Mesenchymal stem cell (in vitro differentiated cells and primary cell): ENCODE results near the gene ZNF592.
"Not testable (repeated sequence)": the region's sequence is repeated elsewhere in the genome, so short reads cannot be mapped to it uniquely, and the experiment has no call there.

Source experiments
- DNase-seq: peaks from one replicate; pipeline ENCODE4 v3.0.0-alpha.2; 2013
- H2AFZ ChIP-seq: one replicate; pipeline ENCODE4 v1.6.1; 2013; ENCODE audit warnings: low read depth, mild to moderate bottlenecking, control low read depth, inconsistent platforms, low read length, moderate library complexity
- H2AK5ac ChIP-seq: 2 replicates; pipeline ENCODE4 v1.6.1; 2013; ENCODE audit warnings: low read length, moderate library complexity, mild to moderate bottlenecking, inconsistent platforms; ENCODE audit not compliant: severe bottlenecking
- H2BK120ac ChIP-seq: one replicate; pipeline ENCODE4 v1.6.1; 2013; ENCODE audit warnings: low read depth, mild to moderate bottlenecking, inconsistent platforms, low read length, moderate library complexity
- H2BK12ac ChIP-seq, 2 experiments: one replicate each; pipeline ENCODE4 v1.6.1; 2013; ENCODE audit warnings: inconsistent platforms in 2 of 2, low read length in 2 of 2, mild to moderate bottlenecking in 2 of 2, moderate library complexity in 2 of 2, control low read depth in 1 of 2
- H2BK15ac ChIP-seq: one replicate; pipeline ENCODE4 v1.6.1; 2013; ENCODE audit warnings: mild to moderate bottlenecking, low read depth, inconsistent platforms; ENCODE audit not compliant: poor library complexity, severe bottlenecking
- H2BK5ac ChIP-seq: 2 replicates; pipeline ENCODE4 v1.6.1; 2013; ENCODE audit warnings: low read depth, mild to moderate bottlenecking, low read length, control low read depth, inconsistent platforms; ENCODE audit not compliant: poor library complexity, severe bottlenecking
- H3K14ac ChIP-seq, 2 experiments: one replicate each; pipeline ENCODE4 v1.6.1; 2013; ENCODE audit warnings: inconsistent platforms in 2 of 2, low read length in 2 of 2, control low read depth in 1 of 2, mild to moderate bottlenecking in 1 of 2, moderate library complexity in 1 of 2
- H3K18ac ChIP-seq, 2 experiments: one replicate each; pipeline ENCODE4 v1.6.1; 2013; ENCODE audit warnings: inconsistent platforms in 2 of 2, low read length in 2 of 2, control low read depth in 1 of 2, low read depth in 1 of 2, mild to moderate bottlenecking in 1 of 2
- H3K23ac ChIP-seq, 2 experiments: one replicate each; pipeline ENCODE4 v1.6.1; 2013; ENCODE audit warnings: inconsistent platforms in 2 of 2, low read length in 2 of 2, mild to moderate bottlenecking in 2 of 2, moderate library complexity in 2 of 2, control low read depth in 1 of 2
- H3K27ac ChIP-seq: 2 replicates; pipeline ENCODE4 v1.5.1; 2013; ENCODE audit warnings: mild to moderate bottlenecking, moderate library complexity, low read length, control low read depth, inconsistent platforms; ENCODE audit not compliant: poor library complexity, severe bottlenecking
- H3K27me3 ChIP-seq, 2 experiments: 2 replicates each; pipeline versions ENCODE4 v1.6.1 to v1.7.0; 2013; ENCODE audit warnings: low read length in 2 of 2, mild to moderate bottlenecking in 2 of 2, moderate library complexity in 2 of 2, control low read depth in 1 of 2, inconsistent platforms in 1 of 2; ENCODE audit not compliant: control insufficient read depth in 1 of 2, insufficient read depth in 1 of 2
- H3K36me3 ChIP-seq, 2 experiments: 2 replicates each; pipeline versions ENCODE4 v1.6.1 to v1.7.0; 2013; ENCODE audit warnings: low read length in 2 of 2, control low read depth in 1 of 2, inconsistent platforms in 1 of 2, low read depth in 1 of 2, mild to moderate bottlenecking in 1 of 2; ENCODE audit not compliant: insufficient read depth in 2 of 2, control insufficient read depth in 1 of 2
- H3K4ac ChIP-seq, 2 experiments: one replicate each; pipeline ENCODE4 v1.6.1; 2013; ENCODE audit warnings: inconsistent platforms in 2 of 2, low read length in 2 of 2, mild to moderate bottlenecking in 2 of 2, moderate library complexity in 2 of 2, control low read depth in 1 of 2, low read depth in 1 of 2
- H3K4me1 ChIP-seq: 2 replicates; pipeline ENCODE4 v1.6.1; 2013; ENCODE audit warnings: low read depth, low read length, control low read depth; ENCODE audit not compliant: control insufficient read depth, insufficient read depth
- H3K4me2 ChIP-seq: 2 replicates; pipeline ENCODE4 v1.6.1; 2013; ENCODE audit warnings: low read length, mild to moderate bottlenecking, inconsistent platforms; ENCODE audit not compliant: poor library complexity, severe bottlenecking
- H3K4me3 ChIP-seq, 2 experiments: 2 replicates each; pipeline versions ENCODE4 v1.5.1 to v1.7.0; 2013; ENCODE audit warnings: low read length in 2 of 2, mild to moderate bottlenecking in 2 of 2, control low read depth in 1 of 2, low read depth in 1 of 2; ENCODE audit not compliant: insufficient read depth in 1 of 2
- H3K79me1 ChIP-seq: replicated peaks from 2 replicates; pipeline ENCODE4 v1.6.1; 2013; ENCODE audit warnings: mild to moderate bottlenecking, control low read depth, low read length, inconsistent platforms; ENCODE audit not compliant: poor library complexity, severe bottlenecking
- H3K9ac ChIP-seq: 2 replicates; pipeline ENCODE4 v1.7.0; 2013; ENCODE audit warnings: mild to moderate bottlenecking, low read length, moderate library complexity
- H3K9me3 ChIP-seq: 2 replicates; pipeline ENCODE4 v1.7.0; 2013; ENCODE audit warnings: mild to moderate bottlenecking, low read length; ENCODE audit not compliant: control insufficient read depth
- H4K8ac ChIP-seq: one replicate; pipeline ENCODE4 v1.6.1; 2013; ENCODE audit warnings: inconsistent platforms, mild to moderate bottlenecking, low read length, moderate library complexity
- H4K91ac ChIP-seq: one replicate; pipeline ENCODE4 v1.6.1; 2013; ENCODE audit warnings: mild to moderate bottlenecking, low read length, inconsistent platforms
- WGBS: methylation state at CpG from one replicate; pipeline ENCODE4 v1.1.7; 2013; ENCODE audit warnings: mixed read lengths; 5-methylcytosine and 5-hydroxymethylcytosine counted together

Gene ZNF592

GRCh38 chr15:84844964-84845363 is 96.6 kb downstream of the ZNF592 start:
- Histone ChIP-seq H3K18ac (no peak overlapping the region), H3K27ac (no peak overlapping the region), H3K14ac (no peak overlapping the region), H3K79me1 (no peaks in the 10 kb centered on the region), H2BK15ac (no peak overlapping the region), H3K36me3 (no peaks in the 10 kb centered on the region), H2BK120ac (no peak overlapping the region), H3K9ac (no peak overlapping the region), H2AFZ (no peak overlapping the region), H4K91ac (no peak overlapping the region), H3K27me3 (no peaks in the 10 kb centered on the region), H4K8ac (no peak overlapping the region), H2BK12ac (no peak overlapping the region), H3K4ac (no peak overlapping the region), H2AK5ac (no peak overlapping the region), H3K4me2 (no peak overlapping the region), H3K9me3 (peaks cover 27% of the 10 kb centered on the region), H2BK5ac (no peak overlapping the region), H3K23ac (no peak overlapping the region), H3K4me1 (peaks cover 8% of the 10 kb centered on the region), H3K4me3 (no peak overlapping the region)
- 33% methylated on average over 2 of the region's 2 CpGs for WGBS
- DNase-seq, result peak; percentile 30

GRCh38 chr15:84845631-84846030 is 97.2 kb downstream of the ZNF592 start:
- H4K8ac ChIP-seq, H2BK120ac ChIP-seq, H3K18ac ChIP-seq, H2BK15ac ChIP-seq, H2BK5ac ChIP-seq, H3K79me1 ChIP-seq, H3K4me3 ChIP-seq, H3K4ac ChIP-seq, H2AFZ ChIP-seq, H3K27ac ChIP-seq, H3K4me2 ChIP-seq, H3K4me1 ChIP-seq, H4K91ac ChIP-seq, H3K23ac ChIP-seq, H2AK5ac ChIP-seq, H3K27me3 ChIP-seq, H3K9ac ChIP-seq, H2BK12ac ChIP-seq, H3K14ac ChIP-seq, H3K36me3 ChIP-seq: not testable (repeated sequence)
- peaks cover 27% of the 10 kb centered on the region for H3K9me3 ChIP-seq
- WGBS, result 89% methylated on average over 6 of the region's 7 CpGs
- peak; percentile 48 for DNase-seq

DNA sequence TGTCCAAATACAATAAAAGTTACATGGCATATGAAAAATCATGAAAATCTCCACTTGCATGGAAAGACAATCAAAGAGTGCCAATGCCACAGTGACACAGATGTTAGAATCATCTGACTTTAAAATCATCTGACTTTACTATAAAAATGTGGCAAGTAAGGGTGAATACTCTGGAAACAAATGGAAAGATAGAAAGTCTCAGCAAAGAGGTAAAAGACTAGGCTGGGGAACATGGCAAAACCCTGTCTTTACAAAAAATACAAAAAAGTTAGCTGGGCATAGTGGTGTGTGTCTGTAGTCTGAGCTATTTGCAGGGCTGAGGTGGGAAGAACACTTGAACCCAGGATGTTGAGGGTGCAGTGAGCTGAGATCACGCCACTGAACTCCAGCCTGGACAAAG is 97.9 kb downstream of the ZNF592 start:
- Histone ChIP-seq H4K91ac (no peak overlapping the region), H2BK120ac (no peak overlapping the region), H3K27ac (no peak overlapping the region), H2BK15ac (no peak overlapping the region), H3K18ac (no peak overlapping the region), H3K36me3 (no peaks in the 10 kb centered on the region), H2BK12ac (no peak overlapping the region), H3K14ac (no peak overlapping the region), H3K9me3 (peaks cover 27% of the 10 kb centered on the region), H2BK5ac (no peak overlapping the region), H3K9ac (no peak overlapping the region), H3K79me1 (no peaks in the 10 kb centered on the region), H3K4ac (no peak overlapping the region), H4K8ac (no peak overlapping the region), H3K4me1 (no peaks in the 10 kb centered on the region), H3K4me3 (no peak overlapping the region), H3K27me3 (no peaks in the 10 kb centered on the region), H2AK5ac (no peak overlapping the region), H3K23ac (no peak overlapping the region), H2AFZ (no peak overlapping the region), H3K4me2 (no peak overlapping the region)
- no CpG with 5 or more reads among the region's 1 CpG for WGBS
- no peak for DNase-seq

- no peak overlapping the region for H3K4me2 ChIP-seq
- no peak overlapping the region for H2AFZ ChIP-seq
- no peak overlapping the region for H3K4ac ChIP-seq
- H2BK15ac ChIP-seq, result no peak overlapping the region
- no peaks in the 10 kb centered on the region for H3K27me3 ChIP-seq
- no peak overlapping the region for H4K8ac ChIP-seq
- no peak overlapping the region for H2BK12ac ChIP-seq
- no peaks in the 10 kb centered on the region for H3K79me1 ChIP-seq
- no peak for DNase-seq
- no peak overlapping the region for H3K18ac ChIP-seq
- no peaks in the 10 kb centered on the region for H3K36me3 ChIP-seq
- H3K27ac ChIP-seq, result no peak overlapping the region
- H3K23ac ChIP-seq, result no peak overlapping the region
- peaks cover 1% of the 10 kb centered on the region for H3K4me1 ChIP-seq
- no peak overlapping the region for H3K9ac ChIP-seq
- H2BK5ac ChIP-seq, result no peak overlapping the region
- H3K14ac ChIP-seq, result no peak overlapping the region
- no peak overlapping the region for H4K91ac ChIP-seq
- no peak overlapping the region for H2AK5ac ChIP-seq
- H3K9me3 ChIP-seq, result peaks cover 27% of the 10 kb centered on the region
- H3K4me3 ChIP-seq, result no peak overlapping the region
- no peak overlapping the region for H2BK120ac ChIP-seq
These were observed 99.0 kb downstream of the ZNF592 start for GRCh38 chr15:84847382-84847781.
